Measurements from ENCODE around the gene BBLN.
"Not testable (repeated sequence)": the region's sequence is repeated elsewhere in the genome, so short reads cannot be mapped to it uniquely, and the experiment has no call there.

The BBLN gene

DNA sequence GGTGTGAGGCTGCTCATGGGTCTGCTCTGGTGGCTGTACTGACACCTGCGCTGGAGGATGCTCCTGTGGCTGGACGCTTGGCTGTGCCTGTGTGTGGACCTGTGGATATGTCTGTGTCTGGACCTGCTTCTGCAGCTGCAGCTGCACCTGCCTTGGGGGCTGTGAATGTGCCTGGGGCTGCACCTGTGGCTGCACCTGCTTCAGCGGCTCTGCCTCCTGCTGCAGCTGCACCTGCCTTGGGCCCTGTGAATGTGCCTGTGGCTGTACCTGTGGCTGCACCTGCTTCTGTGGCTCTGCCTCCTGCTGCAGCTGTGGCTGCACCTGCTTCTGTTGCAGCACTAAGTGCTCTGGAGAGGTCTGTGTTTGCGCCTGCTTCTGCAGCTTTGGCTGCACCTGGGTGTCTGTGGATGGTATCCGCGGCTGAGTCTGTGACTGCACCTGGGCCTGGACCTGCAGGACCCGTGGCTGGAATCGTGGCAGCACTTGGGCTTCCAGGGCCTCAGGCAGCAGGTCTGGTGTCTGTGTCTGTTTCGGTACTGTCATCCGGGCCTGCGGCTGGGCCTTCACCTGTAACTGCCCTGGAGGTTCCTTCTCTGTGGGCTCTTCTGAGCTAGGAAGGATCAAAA, 18.9 kb downstream of the BBLN start:
- H3K4me3 ChIP-seq (replicated peaks; ENCODE audit: low read depth, low read length): no peak overlapping the region
- no peak for TF ChIP-seq CTCF (IDR thresholded peaks at IDR 0.05; ENCODE audit: low read depth, low read length, missing control alignments)
- no peak for DNase-seq (ENCODE audit: extremely low read depth, low read depth)

DNA sequence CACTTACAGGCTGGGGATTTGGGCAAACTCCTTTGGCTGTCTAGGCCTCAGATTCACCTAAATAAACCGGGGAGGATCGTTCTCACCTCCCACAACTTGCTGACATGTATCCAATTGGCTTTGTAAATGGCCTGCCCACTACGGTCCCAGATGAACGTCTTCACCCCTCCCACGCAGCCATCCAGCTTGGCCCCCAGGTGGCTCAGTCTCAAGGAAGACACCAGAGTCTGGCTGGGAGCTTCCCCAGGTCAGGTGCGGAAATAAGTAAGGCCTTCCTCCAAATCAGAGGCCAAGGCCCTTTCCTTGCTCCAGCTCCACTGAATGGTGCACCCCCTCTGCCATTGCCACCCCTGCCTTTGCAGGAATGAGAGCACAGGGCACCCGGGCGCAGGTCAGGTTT, 19.9 kb downstream of the BBLN start:
- no peak overlapping the region for H3K4me3 ChIP-seq (replicated peaks; ENCODE audit: low read depth, low read length)
- no peak for DNase-seq (ENCODE audit: extremely low read depth, low read depth)
- no peak for TF ChIP-seq CTCF (IDR thresholded peaks at IDR 0.05; ENCODE audit: low read depth, low read length, missing control alignments)

DNA sequence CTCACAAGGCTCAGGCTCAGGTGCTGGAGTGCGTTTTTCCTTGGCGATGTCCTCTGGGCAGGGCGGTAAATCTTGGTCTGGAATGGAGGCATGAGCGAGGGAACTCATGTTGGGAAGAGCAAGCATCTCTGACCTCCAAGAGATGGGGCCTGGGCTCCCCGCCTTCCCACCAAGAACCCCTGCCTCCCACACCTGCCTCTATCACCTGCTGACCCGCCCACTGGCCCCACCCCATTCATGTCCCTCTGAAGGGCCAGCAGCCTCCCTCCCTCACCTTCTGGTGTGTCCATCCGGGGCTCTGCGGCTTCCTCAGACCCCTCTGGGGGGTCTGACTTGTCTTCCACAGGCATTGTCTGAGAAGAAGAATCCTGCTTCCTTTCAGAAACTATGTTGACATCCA, 20.4 kb downstream of the BBLN start:
- no peak for DNase-seq (ENCODE audit: extremely low read depth, low read depth)
- H3K4me3 ChIP-seq (replicated peaks; ENCODE audit: low read depth, low read length): no peak overlapping the region
- no peak for TF ChIP-seq CTCF (IDR thresholded peaks at IDR 0.05; ENCODE audit: low read depth, low read length, missing control alignments)

GRCh38 chr9:128181480-128181879, 21.4 kb downstream of the BBLN start:
- not testable (repeated sequence) for DNase-seq (ENCODE audit: extremely low read depth, low read depth); H3K4me3 ChIP-seq (replicated peaks; ENCODE audit: low read depth, low read length)
- peak; percentile 49 for TF ChIP-seq CTCF (IDR thresholded peaks at IDR 0.05; ENCODE audit: low read depth, low read length, missing control alignments)

GRCh38 chr9:128182893-128183588, 23.0 kb downstream of the BBLN start:
- DNase-seq (ENCODE audit: extremely low read depth, low read depth): no peak
- H3K4me3 ChIP-seq (replicated peaks; ENCODE audit: low read depth, low read length): no peak overlapping the region
- TF ChIP-seq CTCF (IDR thresholded peaks at IDR 0.05; ENCODE audit: low read depth, low read length, missing control alignments): no peak

DNA sequence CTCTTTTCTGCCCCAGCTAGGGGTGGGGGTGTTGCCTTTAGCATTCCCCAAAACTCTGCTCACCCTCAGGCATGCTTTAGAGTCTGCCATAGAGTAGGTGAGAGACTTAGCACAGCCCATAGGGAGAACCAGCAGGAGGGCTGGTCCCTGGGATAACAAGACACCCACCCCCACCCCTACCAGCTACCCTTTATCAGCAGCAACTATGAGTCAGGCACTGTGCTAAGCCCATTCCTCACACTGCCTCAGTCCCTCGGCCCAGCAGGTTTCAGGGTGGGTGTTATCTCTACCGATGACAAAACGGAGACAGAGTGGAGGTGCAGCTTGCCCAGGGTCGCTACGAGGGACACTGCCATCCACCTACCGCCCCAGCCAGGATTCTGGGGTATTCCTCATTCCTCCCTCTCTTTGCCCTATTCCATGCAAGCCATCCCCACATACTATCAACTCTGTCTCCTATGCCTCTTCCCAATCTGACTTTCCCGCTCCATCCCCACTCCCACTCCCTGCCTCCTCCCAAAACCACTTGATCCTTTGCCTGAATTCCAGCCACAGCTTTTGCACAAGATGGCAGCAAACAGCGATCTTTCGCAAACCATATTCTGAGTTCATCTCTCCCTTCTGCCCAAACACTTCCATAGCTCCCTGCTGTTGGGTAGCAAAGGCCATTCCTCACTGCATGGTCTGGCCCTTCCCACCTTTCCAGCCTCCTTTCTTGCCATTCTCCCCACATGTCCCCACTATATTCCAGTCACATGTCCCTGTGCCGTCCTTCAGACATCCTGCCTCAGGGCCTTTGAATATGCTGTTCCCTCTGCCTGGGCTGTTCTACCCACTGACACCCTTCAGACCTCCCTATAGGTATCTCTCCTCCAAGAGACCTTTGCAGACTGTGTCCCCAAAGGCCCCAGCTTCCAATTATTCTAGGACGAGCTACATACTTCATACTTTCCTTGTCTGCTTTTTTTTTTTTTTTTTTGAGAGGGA, 26.2 kb downstream of the BBLN start:
- TF ChIP-seq CTCF (IDR thresholded peaks at IDR 0.05; ENCODE audit: low read depth, low read length, missing control alignments): no peak
- no peak for DNase-seq (ENCODE audit: extremely low read depth, low read depth)
- no peak overlapping the region for H3K4me3 ChIP-seq (replicated peaks; ENCODE audit: low read depth, low read length)
